SKM-1 treated with dmso at 0.1 percent for 144 hours (cell line): ENCODE results near the gene LIX1.
A peak's percentile ranks its signal among the peaks of the same experiment; 100 is the strongest.
"Not testable (repeated sequence)": the region's sequence is repeated elsewhere in the genome, so short reads cannot be mapped to it uniquely, and the experiment has no call there.

ENCODE experiments used
- DNase-seq: peaks from one replicate; lab custom pipeline; 2025; ENCODE audit not compliant: unreplicated experiment; lab: John Stamatoyannopoulos, UW

LIX1 gene

DNA sequence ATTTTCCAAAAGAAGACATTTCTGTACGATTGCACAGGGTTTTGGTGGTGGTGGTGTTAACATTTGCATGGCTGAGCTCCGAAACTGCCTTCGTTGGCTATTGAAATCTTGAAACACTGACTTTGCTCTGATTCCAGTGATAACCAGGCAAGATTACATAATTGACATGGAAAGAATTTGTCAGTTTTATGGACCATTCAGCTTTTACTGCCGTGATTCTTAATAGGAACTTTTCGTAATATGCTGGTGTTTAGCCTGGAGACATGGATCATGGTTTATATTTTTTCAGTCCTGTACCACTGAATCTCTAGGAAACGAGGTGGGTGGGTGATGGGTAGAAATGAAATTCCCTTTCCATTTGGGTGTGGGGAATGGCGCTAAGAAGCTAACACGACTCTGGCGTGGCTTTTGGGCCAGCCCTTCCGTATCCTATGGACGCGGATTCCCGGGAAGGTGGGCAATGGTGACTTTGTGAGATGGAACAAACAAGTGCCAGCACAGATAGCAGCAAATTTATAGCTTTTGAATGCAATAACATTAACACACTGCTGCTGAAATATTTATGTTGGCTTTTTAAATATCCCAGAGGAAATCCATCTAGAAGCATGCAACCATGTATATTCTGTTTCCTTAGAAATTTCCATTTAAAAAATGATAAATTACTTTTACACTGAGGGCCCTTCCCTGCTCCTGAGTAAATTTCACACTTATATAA is 36.8 kb downstream of the LIX1 start:
- DNase-seq = no peak

GRCh38 chr5:97102010-97102470 is 40.4 kb downstream of the LIX1 start:
- DNase-seq = no peak

DNA sequence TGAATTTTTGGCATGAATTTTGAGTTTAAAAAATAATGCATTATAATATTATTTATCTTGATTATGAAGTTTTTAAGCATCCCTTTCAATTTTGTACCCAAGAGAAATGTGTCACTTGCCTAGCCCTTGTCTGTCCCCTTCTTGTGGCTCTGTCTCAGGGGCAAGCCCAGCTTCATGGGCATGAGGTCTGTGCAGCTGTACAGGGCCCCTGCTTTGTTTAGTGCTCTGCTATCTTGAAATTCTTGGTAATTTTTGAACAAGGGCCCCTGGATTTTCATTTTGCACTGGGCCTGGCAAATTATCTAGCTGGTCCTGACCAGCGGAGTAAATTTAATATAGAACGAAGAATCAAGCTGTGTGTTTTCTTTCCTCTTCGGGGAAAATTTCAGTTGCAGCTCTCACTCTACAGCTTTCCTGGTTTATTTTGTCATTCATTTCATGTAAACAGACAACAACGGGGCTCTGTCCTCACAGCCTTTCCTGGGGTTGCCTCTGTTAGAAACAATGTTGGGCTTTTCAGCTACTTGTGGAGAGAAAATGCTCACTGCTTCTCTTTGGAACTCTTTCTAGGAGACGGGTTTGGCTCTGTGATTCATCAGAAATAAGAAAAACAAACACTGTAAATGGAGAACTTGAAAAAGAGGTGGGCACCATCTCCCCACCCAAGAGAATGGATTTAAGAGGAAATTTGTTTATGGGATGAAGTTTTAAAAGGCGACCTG is 41.1 kb downstream of the LIX1 start:
- no peak for DNase-seq

DNA sequence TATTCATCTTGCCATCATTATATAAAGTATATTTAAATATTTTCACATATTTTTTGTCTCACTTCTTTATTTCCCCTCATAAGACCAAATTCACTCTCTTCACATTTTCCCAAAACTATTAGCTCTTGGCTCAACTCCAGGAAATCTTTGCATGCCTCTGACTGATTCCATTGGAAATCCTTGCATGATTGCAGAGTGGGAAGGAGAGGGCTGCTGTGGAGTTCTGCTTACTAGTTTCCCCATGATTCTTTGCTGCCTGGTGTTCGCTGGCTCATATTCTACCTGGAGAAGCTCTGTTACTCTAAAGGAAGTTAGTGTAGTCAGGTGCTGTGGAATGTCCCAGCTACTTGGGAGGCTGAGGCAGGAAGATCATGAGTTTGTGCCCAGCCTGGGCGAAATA is 41.9 kb downstream of the LIX1 start:
- DNase-seq = no peak

DNA sequence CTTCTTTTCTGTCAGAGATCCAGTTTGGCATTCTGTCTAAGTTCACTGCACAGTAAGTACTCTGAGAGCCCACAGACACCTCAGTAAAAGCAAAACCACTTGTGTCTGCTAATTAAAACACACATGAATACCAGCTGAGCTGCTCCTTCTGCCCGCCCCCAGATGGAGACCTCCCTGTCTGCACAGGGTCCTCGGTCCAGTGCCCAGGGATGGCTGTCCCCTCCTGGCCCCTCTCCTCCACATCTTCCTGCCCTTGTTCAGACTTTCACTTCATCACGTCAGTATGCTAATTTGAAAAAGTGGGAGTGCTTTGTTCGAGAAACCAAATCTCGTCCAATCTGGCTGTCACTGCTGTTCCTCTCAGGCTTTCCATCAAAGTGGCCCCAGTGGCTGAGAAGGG is 43.5 kb downstream of the LIX1 start:
- DNase-seq = no peak

DNA sequence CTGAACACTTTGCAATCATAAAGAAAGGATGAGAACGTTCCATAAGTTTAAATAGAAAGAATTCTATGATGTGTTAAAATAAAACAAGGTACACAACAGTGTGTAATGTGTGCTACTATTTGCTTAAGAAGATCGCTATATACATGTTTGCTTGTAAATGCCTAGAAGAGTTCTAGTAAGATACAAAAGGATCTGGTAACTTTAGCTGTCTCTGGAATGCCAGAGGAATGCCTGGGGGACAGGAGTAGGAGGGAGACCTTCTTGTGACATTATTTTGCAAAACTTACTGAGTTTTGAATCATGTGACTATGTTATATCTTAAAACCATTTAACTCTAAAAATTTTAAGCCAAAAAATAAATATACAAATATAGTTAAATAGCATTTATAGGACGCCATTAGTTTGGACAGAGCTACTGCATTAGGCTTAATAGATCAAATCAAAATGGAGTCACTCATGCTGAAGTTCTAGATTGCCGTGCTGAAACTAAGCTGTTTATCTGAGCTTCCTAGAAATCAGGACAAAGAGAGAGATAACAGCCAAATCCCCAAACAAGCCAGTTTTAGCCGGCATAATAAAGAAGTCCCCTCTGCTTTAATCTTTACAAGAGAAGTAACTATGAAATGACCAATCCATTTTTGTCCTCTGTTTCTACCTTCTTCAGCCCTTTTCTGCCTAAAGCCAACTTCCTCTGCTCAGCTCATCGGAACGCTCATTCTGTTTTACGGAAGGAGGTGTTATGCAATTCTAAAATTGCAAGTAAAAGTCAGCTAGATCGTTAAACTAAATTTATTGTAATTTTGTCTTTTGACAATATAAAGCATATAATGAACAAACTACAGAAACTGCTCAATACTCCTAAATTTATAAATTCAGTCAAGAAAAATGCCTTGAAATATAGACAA is 44.8 kb downstream of the LIX1 start:
- peak; percentile 72 for DNase-seq

DNA sequence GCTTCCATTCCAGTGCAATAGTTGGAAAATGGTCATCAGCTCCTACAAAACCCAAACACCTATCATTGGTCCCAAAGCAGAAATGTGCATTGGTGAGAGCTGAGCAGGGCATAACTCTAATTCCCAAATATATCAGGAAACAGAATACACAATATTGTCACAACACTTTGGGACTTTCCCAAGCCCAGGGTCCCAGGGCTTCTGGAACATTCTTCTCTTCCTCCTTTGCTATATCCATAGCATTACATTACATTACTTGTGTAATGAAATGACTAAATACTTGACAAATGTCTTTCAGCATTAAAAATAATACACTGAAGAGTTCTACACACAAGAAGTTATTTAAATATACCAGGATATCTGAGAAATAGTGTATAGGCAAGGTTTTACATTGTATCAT is 45.6 kb downstream of the LIX1 start:
- DNase-seq = no peak

DNA sequence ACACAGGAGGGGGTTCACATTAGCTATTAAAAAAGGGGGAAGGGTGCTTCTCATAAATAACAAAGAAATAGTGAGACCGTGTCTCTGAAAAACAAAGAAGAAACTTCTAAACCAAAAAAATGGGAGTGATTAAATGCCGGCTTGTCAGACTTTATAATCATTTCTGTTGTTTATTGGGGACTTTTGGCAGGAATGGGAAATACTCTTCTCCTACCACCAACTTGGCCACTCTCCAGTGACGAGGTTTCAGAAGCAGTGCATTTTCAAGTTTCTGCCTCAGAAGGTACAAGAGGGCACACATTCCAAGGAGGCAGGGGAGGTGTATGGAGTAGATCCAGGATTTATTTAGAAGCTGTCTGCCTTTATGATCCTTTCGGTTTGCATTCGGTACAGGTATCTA is 46.2 kb downstream of the LIX1 start:
- DNase-seq = no peak

DNA sequence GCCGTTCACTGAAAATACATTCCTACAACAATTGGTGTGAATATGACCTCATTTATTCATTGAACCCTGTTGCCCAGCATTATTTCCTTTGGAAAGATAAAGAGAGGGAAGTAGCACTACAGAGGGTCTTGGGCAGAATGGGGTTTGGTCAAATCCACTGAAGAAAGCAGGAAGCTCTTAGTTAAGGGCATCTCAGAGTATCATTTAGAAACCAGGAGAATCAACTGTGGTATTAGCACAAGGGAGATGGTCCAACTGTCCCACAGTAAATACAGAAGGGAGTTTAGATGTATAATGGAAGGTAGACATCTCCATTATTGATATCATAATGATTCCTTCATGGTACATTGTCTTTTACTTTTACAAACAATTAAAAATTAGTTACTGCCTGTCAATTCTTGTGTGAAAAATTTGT is 47.1 kb downstream of the LIX1 start:
- no peak for DNase-seq

- no peak for DNase-seq
These were observed 47.7 kb downstream of the LIX1 start for GRCh38 chr5:97094579-97095317.

DNA sequence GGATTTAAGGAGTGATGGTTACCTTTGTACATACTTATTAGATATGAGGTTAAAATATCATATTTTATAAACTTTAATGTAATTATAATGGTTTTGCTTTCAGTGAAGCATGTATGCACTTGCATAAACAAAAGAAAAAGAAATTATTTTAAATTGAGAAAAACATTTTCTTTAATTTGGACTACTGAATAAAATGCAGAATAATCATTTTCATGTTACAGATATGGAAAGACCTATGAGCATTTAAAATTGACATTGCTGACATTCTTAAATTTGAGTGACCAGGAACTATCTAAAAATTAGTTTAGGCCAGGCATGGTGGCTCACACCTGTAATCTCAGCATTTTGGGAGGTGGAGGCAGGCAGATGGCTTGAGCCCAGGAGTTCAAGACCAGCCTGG is 49.2 kb downstream of the LIX1 start:
- no peak for DNase-seq

DNA sequence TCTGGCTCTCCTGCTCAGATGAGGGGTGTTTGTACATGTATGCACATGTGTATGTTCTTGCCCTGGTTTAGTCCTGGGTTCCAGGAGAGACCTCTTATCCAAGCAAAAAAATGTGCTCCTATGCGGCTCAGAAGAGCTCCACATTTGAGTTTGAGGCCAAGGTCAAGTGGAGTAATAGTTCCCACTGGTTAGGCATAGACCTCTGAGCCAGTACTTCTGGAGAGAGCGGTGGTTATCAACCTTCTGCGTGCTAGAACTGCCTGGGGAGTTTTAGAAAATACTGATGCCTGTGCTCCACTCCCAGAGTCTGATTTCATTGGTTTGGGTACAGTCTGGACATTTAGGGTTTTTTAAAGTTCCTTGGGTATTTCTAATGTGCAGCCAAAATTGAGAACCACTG is 51.5 kb downstream of the LIX1 start:
- DNase-seq = no peak

GRCh38 chr5:97089149-97089801 is 53.1 kb downstream of the LIX1 start:
- no peak for DNase-seq

- no peak for DNase-seq
These were observed 53.6 kb downstream of the LIX1 start for GRCh38 chr5:97088774-97089148.

DNA sequence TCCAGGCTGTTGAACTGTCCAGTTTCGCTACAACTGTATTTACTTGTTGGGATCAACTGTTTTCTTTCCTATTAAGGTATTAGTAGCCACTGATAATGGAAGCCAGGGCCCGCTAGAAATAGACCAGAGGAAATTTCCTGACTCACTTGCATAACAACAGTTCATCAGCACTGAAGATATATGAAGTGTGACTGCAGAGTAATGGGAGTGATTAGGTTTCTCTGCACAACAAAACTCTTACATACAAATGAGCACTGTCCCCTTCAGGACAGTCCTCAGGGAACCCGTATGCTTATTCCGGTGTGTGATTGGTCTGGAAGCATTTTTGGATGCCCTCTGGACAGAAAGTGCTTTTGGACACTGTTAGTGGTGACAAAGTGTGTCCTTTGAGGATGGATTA is 55.3 kb downstream of the LIX1 start:
- DNase-seq = no peak

- DNase-seq = peak; percentile 20
These were observed 56.8 kb downstream of the LIX1 start for GRCh38 chr5:97085459-97086181.

DNA sequence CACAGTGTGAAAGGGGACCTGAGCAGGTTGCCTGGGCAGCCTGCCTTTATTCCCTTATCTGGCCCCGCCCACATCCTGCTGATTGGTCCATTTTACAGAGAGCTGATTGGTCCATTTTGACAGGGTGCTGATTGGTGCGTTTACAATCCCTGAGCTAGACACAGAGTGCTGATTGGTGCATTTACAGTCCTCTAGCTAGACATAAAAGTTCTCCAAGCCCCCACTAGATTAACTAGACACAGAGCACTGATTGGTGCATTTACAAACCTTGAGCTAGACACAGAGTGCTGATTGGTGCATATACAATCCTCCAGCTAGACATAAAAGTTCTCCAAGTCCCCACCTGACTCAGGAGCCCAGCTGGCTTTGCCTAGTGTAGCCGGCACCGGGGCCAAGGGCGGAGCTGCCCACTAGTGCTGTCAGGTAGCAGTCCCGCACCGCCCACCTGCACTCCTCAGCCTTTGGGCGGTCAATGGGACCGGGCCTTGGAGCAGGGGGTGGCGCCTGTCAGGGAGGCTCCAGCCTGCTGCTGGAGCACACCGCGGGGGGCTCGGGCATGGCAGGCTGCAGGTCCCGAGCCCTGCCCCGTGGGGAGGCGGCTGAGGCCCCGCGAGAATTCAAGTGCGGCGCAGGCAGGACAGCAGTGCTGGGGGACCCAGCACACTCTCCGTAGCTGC is 57.5 kb downstream of the LIX1 start:
- DNase-seq = not testable (repeated sequence)

DNA sequence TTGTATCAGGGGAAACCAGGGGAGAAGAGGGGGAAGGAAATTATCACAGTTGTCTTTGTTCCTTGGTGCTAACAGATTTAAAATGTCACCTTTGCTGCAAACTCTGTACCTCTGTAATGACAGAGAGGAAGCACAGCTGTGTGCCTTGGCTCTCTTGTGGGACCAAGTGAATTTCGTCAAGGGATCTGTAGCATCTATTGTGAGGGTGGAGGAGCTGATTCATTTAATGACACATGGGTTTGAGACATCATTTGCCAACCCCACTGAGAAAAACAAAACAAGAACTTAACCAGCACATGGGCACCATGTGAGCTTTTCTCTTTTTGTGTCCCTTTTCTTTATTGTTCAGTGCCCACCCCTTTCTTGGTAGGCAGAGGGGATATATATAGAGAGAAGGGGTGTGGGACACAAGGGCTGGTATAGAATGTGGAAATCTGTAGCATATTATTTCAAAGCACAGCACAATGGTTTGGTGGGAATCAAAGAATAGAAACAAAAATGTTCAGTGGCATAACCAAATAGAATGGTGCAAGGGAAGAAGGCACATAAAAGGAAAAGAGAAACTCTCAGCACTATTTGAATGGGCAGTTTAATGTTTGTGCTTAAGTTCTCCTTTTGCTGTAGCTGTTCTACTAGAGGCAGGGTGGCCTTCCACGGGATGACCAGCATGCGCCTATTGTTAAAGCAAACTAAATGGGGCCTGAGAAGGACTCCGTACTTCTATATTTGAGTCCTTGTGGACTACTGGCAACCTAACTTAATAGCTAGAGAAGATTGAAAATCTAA is 63.3 kb downstream of the LIX1 start:
- DNase-seq = no peak
